Heart left ventricle (tissue), 16 donors: Measurements from ENCODE around the gene MAST4. TPM values are rescaled to one million over a fixed set of nuclear protein-coding genes. Genes with fewer than 3 reads are reported as not detected.

ENCODE experiments used
- ATAC-seq, 4 donors: fragments of 200-7000 bp; cut with Tn5 transposase; one replicate each; pipeline ENCODE4 v1.9.1; 2020 to 2022; ENCODE audit warnings: moderate library complexity in 4 of 4, mild to moderate bottlenecking in 3 of 4, moderate number of reproducible peaks in 1 of 4
- DNase-seq, 5 donors: peaks; one replicate each; pipeline ENCODE4 v3.0.0-alpha.2; 2020
- H3K27ac ChIP-seq, 12 donors: fragments of 200-600 bp; sonication (generic) in 4 of 12; one replicate each; pipeline versions ENCODE4 v1.5.0 to v1.8.0; 2016 to 2022; ENCODE audit warnings: mild to moderate bottlenecking in 2 of 12
- H3K27me3 ChIP-seq, 9 donors: fragments of 200-600 bp; sonication (generic) in 2 of 9; one replicate each; pipeline versions ENCODE4 v1.5.1 to v1.8.0; 2016 to 2022; ENCODE audit warnings: mild to moderate bottlenecking in 3 of 9
- H3K36me3 ChIP-seq, 9 donors: fragments of 200-600 bp; sonication (generic) in 2 of 9; one replicate each; pipeline versions ENCODE4 v1.5.0 to v1.8.0; 2018 to 2022; ENCODE audit warnings: mild to moderate bottlenecking in 2 of 9
- H3K4me1 ChIP-seq, 12 donors: fragments of 200-600 bp; sonication (generic) in 4 of 12; one replicate each; pipeline versions ENCODE4 v1.5.0 to v1.8.0; 2016 to 2022; ENCODE audit warnings: mild to moderate bottlenecking in 3 of 12
- H3K4me3 ChIP-seq, 12 donors: fragments of 200-600 bp; sonication (generic) in 4 of 12; one replicate each; pipeline versions ENCODE4 v1.5.0 to v1.8.0; 2017 to 2022; ENCODE audit warnings: mild to moderate bottlenecking in 9 of 12, moderate library complexity in 4 of 12
- H3K9me3 ChIP-seq, 12 donors: fragments of 200-600 bp; sonication (generic) in 4 of 12; one replicate each; pipeline versions ENCODE4 v1.5.0 to v1.8.0; 2016 to 2022; ENCODE audit warnings: mild to moderate bottlenecking in 1 of 12
- POLR2A ChIP-seq, 2 donors: fragments of 450-650 bp; IDR thresholded peaks; one replicate each; pipeline ENCODE4 v1.6.1; 2017; ENCODE audit warnings: antibody characterized with exemption in 2 of 2, mild to moderate bottlenecking in 2 of 2, moderate library complexity in 2 of 2
- WGBS, 4 donors: extraction: QIAGEN DNeasy Blood & Tissue Kit in 2 of 4; methylation state at CpG; one replicate each; pipeline versions ENCODE4 v1.1.5 to v1.1.7; 2013 to 2018; 5-methylcytosine and 5-hydroxymethylcytosine counted together
- intact Hi-C, 10 donors: fragments of 100-400 bp; cut with DNase I; formaldehyde crosslinking; loops; one replicate each; pipeline versions ENCODE4 v1.11.1 to v1.14.2; 2022
- long read RNA-seq, 3 donors: library from polyadenylated mRNA; unstranded; transcript quantifications; one replicate each; pipeline ENCODE4 v2.0.0, GENCODE V29; 2020 to 2021
- polyA plus RNA-seq, 2 donors: library from polyadenylated mRNA; stranded (reverse); fragments of 200-250 nt; gene quantifications; one replicate each; pipeline ENCODE4 v1.2.3, GENCODE V29; 2013
- total RNA-seq, 9 donors: library from RNA; depleted of rRNA in 2 of 9; stranded (reverse); fragments of >200 nt in 2 of 9; fragmentation: NEBNext Ultra II Directional in 3 of 9; extraction: Animal tissue kit (Norgen Biotek cat#: 25700) in 3 of 9; gene quantifications; one replicate each; pipeline versions ENCODE4 v1.1.0 to v1.2.4, GENCODE V29; 2016 to 2023
- TF ChIP-seq, protein P1 (sequence below), 12 donors: fragments of 200-600 bp; sonication (generic) in 4 of 12; IDR thresholded peaks; one replicate each; pipeline versions ENCODE4 v1.5.0 to v1.8.0; 2018 to 2022; ENCODE audit warnings: antibody characterized with exemption in 12 of 12, mild to moderate bottlenecking in 5 of 12
- donor health status: ischemic (EF 13 %, LVEDD 7.1; RV severe dilation, severe dysfunction).
- donor health status: healthy with polysubstance abuse.
- donor health status: DM: no; HTN: yes; CAD: no.
- donor health status: DM: no; HTN: no; CAD: no.
- donor health status: ischemic (EF 25% LVEDD 6.9; RV normal size, moderate dysfunction).
- donor health status: ischemic (EF 25% LVEDD 5.7; RV mildly dilated, moderate dysfunction).
- donor health status: healthy.
- donor health status: DM: yes; HTN: yes; CAD: no.
- donor health status: ischemic (EF 35%, LVEDD 5.7; RV mildly dilated, moderate dysfunction).
- donor health status: nonischemic (EF 11% LVEDD 7.7; RV severe dilation, severe dysfunction).
- donor health status: DM: yes; HTN: yes; CAD: no.
- donor health status: PGD.
- donor health status: ischemic (EF 29% LVEDD 5.4; RV normal size, mild dysfunction).
- donor health status: nonischemic (EF 23%, LVEDD 6.1; RV moderate dilation, normal function).

MAST4 gene
- total RNA-seq (10 to 100 TPM; 54.9 to 96.2 (median 70.0) TPM), polyA plus RNA-seq (10 to 100 TPM; 26.8 to 59.9 TPM)
- long read RNA-seq, donor 1, transcript MAST4-205 (5 exons, 717 nt) = major isoform, 5 of 81 reads
- long read RNA-seq, donor 1, partial matches to known transcripts = 8 of 81 reads
- long read RNA-seq, donor 1, other reads (novel, unspliced or antisense) = 68 of 81 reads
- long read RNA-seq, donor 2, partial matches to known transcripts = 24 of 98 reads
- long read RNA-seq, donor 2, other reads (novel, unspliced or antisense) = 70 of 98 reads
- long read RNA-seq, donor 3, transcript MAST4-205 (5 exons, 717 nt) = major isoform, 9 of 75 reads
- long read RNA-seq, donor 3, partial matches to known transcripts = 14 of 75 reads
- long read RNA-seq, donor 3, other reads (novel, unspliced or antisense) = 52 of 75 reads

GRCh38 chr5:66595756-66596635, at the start of gene MAST4:
Gene MAST4 (plus strand): TSS chr5:66596393. CDS start chr5:66596656, 263 bp downstream.
- intact Hi-C loops = loop anchor here in 8 of 10 donors (2.0 to 10.0 kb wide), 9 partner anchors 141 to 291 kb away; no protein-coding TSS in a partner anchor
- Histone ChIP-seq H3K4me3 (peak within 1 kb of the TSS; percentile 69 to 97 (median 82)), H3K36me3 (no peaks in the 10 kb centered on the region), H3K4me1 (peaks cover 0 to 36% (median 12%) of the 10 kb centered on the region in 12 donors), H3K27ac (peak within 1 kb of the TSS; percentile 41 to 88 (median 71)), H3K27me3 (peaks cover 0 to 41% (median 0%) of the 10 kb centered on the region in 9 donors), H3K9me3 (no peaks in the 10 kb centered on the region)
- ATAC-seq (peak; percentile 93 to 97 (median 95)), DNase-seq (peak; percentile 92 to 95 (median 94))
- TF ChIP-seq, protein P1, sequence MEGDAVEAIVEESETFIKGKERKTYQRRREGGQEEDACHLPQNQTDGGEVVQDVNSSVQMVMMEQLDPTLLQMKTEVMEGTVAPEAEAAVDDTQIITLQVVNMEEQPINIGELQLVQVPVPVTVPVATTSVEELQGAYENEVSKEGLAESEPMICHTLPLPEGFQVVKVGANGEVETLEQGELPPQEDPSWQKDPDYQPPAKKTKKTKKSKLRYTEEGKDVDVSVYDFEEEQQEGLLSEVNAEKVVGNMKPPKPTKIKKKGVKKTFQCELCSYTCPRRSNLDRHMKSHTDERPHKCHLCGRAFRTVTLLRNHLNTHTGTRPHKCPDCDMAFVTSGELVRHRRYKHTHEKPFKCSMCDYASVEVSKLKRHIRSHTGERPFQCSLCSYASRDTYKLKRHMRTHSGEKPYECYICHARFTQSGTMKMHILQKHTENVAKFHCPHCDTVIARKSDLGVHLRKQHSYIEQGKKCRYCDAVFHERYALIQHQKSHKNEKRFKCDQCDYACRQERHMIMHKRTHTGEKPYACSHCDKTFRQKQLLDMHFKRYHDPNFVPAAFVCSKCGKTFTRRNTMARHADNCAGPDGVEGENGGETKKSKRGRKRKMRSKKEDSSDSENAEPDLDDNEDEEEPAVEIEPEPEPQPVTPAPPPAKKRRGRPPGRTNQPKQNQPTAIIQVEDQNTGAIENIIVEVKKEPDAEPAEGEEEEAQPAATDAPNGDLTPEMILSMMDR (IDR thresholded peaks at IDR 0.05) = no peak
- peak; percentile 89 to 97 for TF ChIP-seq POLR2A (IDR thresholded peaks at IDR 0.05)
- WGBS, 4 donors = 1 to 2% (median 2%) methylated on average over 52 to 74 of the region's 74 CpGs

DNA sequence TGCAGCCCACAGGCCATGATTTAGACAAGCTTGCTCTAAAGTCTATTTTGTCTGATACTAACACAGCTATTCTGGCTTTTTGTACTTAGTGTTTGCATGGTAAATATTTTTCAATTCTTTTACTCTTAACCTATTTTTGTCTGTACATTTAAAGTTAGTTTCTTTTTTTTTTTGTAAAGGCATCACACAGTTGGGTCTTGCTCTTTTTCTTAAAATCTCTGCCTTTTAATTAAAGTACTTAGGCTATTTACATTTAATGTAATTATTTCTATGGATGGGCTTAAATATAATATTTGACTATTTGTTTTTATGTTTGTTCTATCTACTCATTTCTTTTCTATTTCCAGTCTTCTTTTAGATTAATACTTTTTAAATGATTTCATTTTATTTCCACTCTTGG, 49.7 kb upstream of the MAST4 start:
- no peak for ATAC-seq
- TF ChIP-seq, protein P1 (IDR thresholded peaks at IDR 0.05) = no peak
- TF ChIP-seq POLR2A (IDR thresholded peaks at IDR 0.05) = no peak
- intact Hi-C loops = no loop called here

GRCh38 chr5:66551338-66551737, 44.9 kb upstream of the MAST4 start:
- peaks cover 0 to 34% (median 6%) of the 10 kb centered on the region in 12 donors for H3K9me3 ChIP-seq
- no peak overlapping the region for H3K27ac ChIP-seq
- H3K36me3 ChIP-seq = no peaks in the 10 kb centered on the region
- ATAC-seq (no peak), DNase-seq (no peak)
- intact Hi-C loops = no loop called here
- no peaks in the 10 kb centered on the region for H3K27me3 ChIP-seq
- peaks cover 0 to 6% (median 0%) of the 10 kb centered on the region in 12 donors for H3K4me1 ChIP-seq
- WGBS, 4 donors = 48 to 53% (median 51%) methylated on average over 2 of the region's 2 CpGs
- H3K4me3 ChIP-seq = no peak overlapping the region
- TF ChIP-seq, protein P1 (IDR thresholded peaks at IDR 0.05) = no peak
- TF ChIP-seq POLR2A (IDR thresholded peaks at IDR 0.05) = no peak

More for the DNA sequence above, 49.7 kb upstream of the MAST4 start:
- no peaks in the 10 kb centered on the region for H3K4me1 ChIP-seq
- no peak overlapping the region for H3K4me3 ChIP-seq
- no peak overlapping the region for H3K27ac ChIP-seq
- peaks cover 0 to 31% (median 8%) of the 10 kb centered on the region in 12 donors for H3K9me3 ChIP-seq
- H3K36me3 ChIP-seq = no peaks in the 10 kb centered on the region
- DNase-seq = no peak
- H3K27me3 ChIP-seq = no peaks in the 10 kb centered on the region

- Histone ChIP-seq H3K36me3 (no peaks in the 10 kb centered on the region), H3K27ac (no peak overlapping the region), H3K27me3 (no peaks in the 10 kb centered on the region), H3K4me3 (no peak overlapping the region), H3K4me1 (peaks cover 0 to 6% (median 0%) of the 10 kb centered on the region in 12 donors), H3K9me3 (peaks cover 0 to 28% (median 4%) of the 10 kb centered on the region in 12 donors)
- DNase-seq (no peak), ATAC-seq (no peak)
- intact Hi-C loops = no loop called here
- 67 to 89% (median 69%) methylated on average over 1 of the region's 1 CpG for WGBS, 4 donors
- no peak for TF ChIP-seq POLR2A (IDR thresholded peaks at IDR 0.05)
- TF ChIP-seq, protein P1 (IDR thresholded peaks at IDR 0.05) = no peak
These were observed 44.2 kb upstream of the MAST4 start for GRCh38 chr5:66551945-66552344.
